H1 (cell line): ENCODE data around the gene SIGLEC12. TPM values are rescaled to one million over a fixed set of nuclear protein-coding genes. Genes with fewer than 3 reads are reported as not detected.

Experiments
- CTCF ChIA-PET: fragments of 300-600 bp; sonication (Branson Sonifier 250); formaldehyde crosslinking; loops from one replicate; lab custom pipeline; 2021; ENCODE audit not compliant: partially characterized antibody; lab: Charles Lee
- POLR2A ChIA-PET: fragments of 300-600 bp; sonication (Branson Sonifier 250); formaldehyde crosslinking; loops from one replicate; lab custom pipeline; 2021; ENCODE audit warnings: inconsistent platforms; ENCODE audit not compliant: partially characterized antibody; lab: Charles Lee
- DNase-seq, 2 experiments: peaks; one replicate each; pipeline versions ENCODE4 v3.0.0 to v3.0.0-alpha.2; 2010 to 2022; ENCODE audit warnings: low spot score in 2 of 2, low read depth in 1 of 2, mixed read lengths in 1 of 2
- FAIRE-seq: peaks from 2 replicates; lab custom pipeline; 2011; peaks lifted over from hg19 to GRCh38; lab: Jason Lieb, UNC
- H2AFZ ChIP-seq: 2 replicates; pipeline ENCODE4 v1.8.1; 2012; ENCODE audit warnings: low read length, inconsistent platforms
- H2AK5ac ChIP-seq: 2 replicates; pipeline ENCODE4 v1.6.1; 2013; ENCODE audit warnings: low read depth, low read length
- H2BK120ac ChIP-seq: replicated peaks from 2 replicates; pipeline ENCODE3; 2013; ENCODE audit warnings: low read depth, low read length, inconsistent platforms
- H2BK12ac ChIP-seq: 2 replicates; pipeline ENCODE4 v1.6.1; 2013; ENCODE audit warnings: low read depth, low read length
- H2BK15ac ChIP-seq: 2 replicates; pipeline ENCODE4 v1.6.1; 2013; ENCODE audit warnings: low read length
- H2BK20ac ChIP-seq: 2 replicates; pipeline ENCODE4 v1.6.1; 2013; ENCODE audit warnings: low read length
- H2BK5ac ChIP-seq: 2 replicates; pipeline ENCODE4 v1.6.1; 2013; ENCODE audit warnings: low read depth, low read length
- H3K14ac ChIP-seq: 2 replicates; pipeline ENCODE4 v1.6.1; 2013; ENCODE audit warnings: inconsistent platforms; ENCODE audit not compliant: insufficient read length
- H3K18ac ChIP-seq: 2 replicates; pipeline ENCODE4 v1.6.1; 2013; ENCODE audit warnings: low read length; ENCODE audit errors: extremely low read depth
- H3K23ac ChIP-seq: 2 replicates; pipeline ENCODE4 v1.6.1; 2013; ENCODE audit warnings: inconsistent platforms; ENCODE audit not compliant: insufficient read length
- H3K23me2 ChIP-seq: 2 replicates; pipeline ENCODE4 v1.6.1; 2013; ENCODE audit warnings: low read depth, low read length
- H3K27ac ChIP-seq: 2 replicates; pipeline ENCODE4 v1.6.1; 2011; ENCODE audit warnings: low read depth, low read length, inconsistent platforms
- H3K27me3 ChIP-seq, 4 experiments: replicated peaks in 1 of 4; 1 replicate in 1 of 4; 2 replicates in 3 of 4; pipeline versions ENCODE4 v1.6.1 to v1.8.1; 2011 to 2013; ENCODE audit warnings: low read length in 3 of 4, mild to moderate bottlenecking in 3 of 4, inconsistent platforms in 2 of 4, mixed read lengths in 2 of 4, moderate library complexity in 1 of 4; ENCODE audit not compliant: control insufficient read depth in 3 of 4, insufficient read depth in 3 of 4; ENCODE audit errors: extremely low read depth in 1 of 4
- H3K36me3 ChIP-seq, 4 experiments: 2 replicates each; pipeline versions ENCODE4 v1.6.1 to v1.8.1; 2011 to 2013; ENCODE audit warnings: mild to moderate bottlenecking in 4 of 4, low read length in 3 of 4, moderate library complexity in 2 of 4, control low read depth in 1 of 4, inconsistent platforms in 1 of 4; ENCODE audit not compliant: insufficient read depth in 4 of 4, control insufficient read depth in 2 of 4
- H3K4ac ChIP-seq: replicated peaks from 2 replicates; pipeline ENCODE3; 2013; ENCODE audit warnings: low read length, low read depth, mixed read lengths, inconsistent platforms; ENCODE audit not compliant: insufficient read length
- H3K4me1 ChIP-seq, 4 experiments: replicated peaks in 1 of 4; 1 replicate in 1 of 4; 2 replicates in 3 of 4; pipeline versions ENCODE4 v1.6.1 to v1.8.1; 2011 to 2013; ENCODE audit warnings: low read length in 3 of 4, inconsistent platforms in 2 of 4, mixed read lengths in 1 of 4; ENCODE audit not compliant: insufficient read depth in 4 of 4, control insufficient read depth in 3 of 4
- H3K4me2 ChIP-seq, 2 experiments: 2 replicates each; pipeline versions ENCODE4 v1.6.1 to v1.8.1; 2011 to 2013; ENCODE audit warnings: low read depth in 2 of 2, low read length in 2 of 2, control low read depth in 1 of 2, inconsistent platforms in 1 of 2, mild to moderate bottlenecking in 1 of 2; ENCODE audit not compliant: insufficient read depth in 1 of 2
- H3K4me3 ChIP-seq, 4 experiments: fragments of 200-600, 300-600 bp in 1 of 4; sonication (generic), shearing (Covaris generic), sonication (Bioruptor Twin) in 1 of 4; 2 replicates each; pipeline versions ENCODE4 v1.5.1 to v1.8.1; 2011 to 2016; ENCODE audit warnings: low read length in 4 of 4, low read depth in 3 of 4, control low read depth in 2 of 4, inconsistent platforms in 2 of 4, mild to moderate bottlenecking in 2 of 4, mixed read lengths in 1 of 4, moderate library complexity in 1 of 4; ENCODE audit not compliant: insufficient read depth in 2 of 4; ENCODE audit errors: extremely low read depth in 1 of 4
- H3K56ac ChIP-seq: replicated peaks from 2 replicates; pipeline ENCODE3; 2013; ENCODE audit warnings: low read depth, mild to moderate bottlenecking, mixed read lengths, low read length, inconsistent platforms; ENCODE audit not compliant: insufficient read length
- H3K79me1 ChIP-seq: 2 replicates; pipeline ENCODE4 v1.6.1; 2013; ENCODE audit warnings: low read depth, low read length, control low read depth
- H3K79me2 ChIP-seq, 2 experiments: 2 replicates each; pipeline versions ENCODE4 v1.6.1 to v1.8.1; 2012 to 2013; ENCODE audit warnings: low read length in 2 of 2, mild to moderate bottlenecking in 2 of 2, inconsistent platforms in 1 of 2; ENCODE audit not compliant: insufficient read depth in 2 of 2, control insufficient read depth in 1 of 2
- H3K9ac ChIP-seq, 4 experiments: replicated peaks in 1 of 4; 1 replicate in 1 of 4; 2 replicates in 3 of 4; pipeline versions ENCODE4 v1.6.1 to v1.8.1; 2011 to 2013; ENCODE audit warnings: low read depth in 3 of 4, low read length in 3 of 4, control low read depth in 2 of 4, mild to moderate bottlenecking in 2 of 4, moderate library complexity in 2 of 4, inconsistent platforms in 1 of 4; ENCODE audit errors: extremely low read depth in 1 of 4
- H3K9me3 ChIP-seq, 2 experiments: 2 replicates each; pipeline versions ENCODE4 v1.6.1 to v1.8.1; 2012 to 2013; ENCODE audit warnings: mild to moderate bottlenecking in 2 of 2, moderate library complexity in 2 of 2, control low read depth in 1 of 2, inconsistent platforms in 1 of 2, low read depth in 1 of 2, low read length in 1 of 2, mixed read lengths in 1 of 2; ENCODE audit not compliant: insufficient read depth in 2 of 2
- H4K20me1 ChIP-seq, 2 experiments: replicated peaks in 1 of 2; 2 replicates each; pipeline versions ENCODE3 to v1.8.1; 2011 to 2013; ENCODE audit warnings: inconsistent platforms in 2 of 2, low read length in 2 of 2, mild to moderate bottlenecking in 1 of 2; ENCODE audit not compliant: insufficient read depth in 2 of 2, control insufficient read depth in 1 of 2
- H4K5ac ChIP-seq: 2 replicates; pipeline ENCODE4 v1.6.1; 2013; ENCODE audit warnings: low read length, low read depth, mixed read lengths, inconsistent platforms; ENCODE audit not compliant: insufficient read length
- H4K8ac ChIP-seq: 2 replicates; pipeline ENCODE4 v1.8.0; 2013; ENCODE audit warnings: mild to moderate bottlenecking, moderate library complexity, low read length, inconsistent platforms; ENCODE audit not compliant: insufficient read depth; ENCODE audit errors: extremely low read depth
- H4K91ac ChIP-seq: replicated peaks from 2 replicates; pipeline ENCODE3; 2013; ENCODE audit warnings: low read length, mixed read lengths, inconsistent platforms; ENCODE audit not compliant: insufficient read length
- BACH1 ChIP-seq: IDR thresholded peaks from 2 replicates; pipeline ENCODE4 v1.6.1; 2012; ENCODE audit warnings: low read length, improper control_type of control experiment
- GTF2F1 ChIP-seq: IDR thresholded peaks from 2 replicates; pipeline ENCODE4 v1.6.1; 2012; ENCODE audit warnings: low read depth, low read length, improper control_type of control experiment, borderline replicate concordance
- RXRA ChIP-seq: IDR thresholded peaks from 2 replicates; pipeline ENCODE4 v1.6.1; 2011; ENCODE audit warnings: low read depth, mild to moderate bottlenecking, low read length, moderate library complexity; ENCODE audit not compliant: insufficient read depth
- TCF12 ChIP-seq: IDR thresholded peaks from 2 replicates; pipeline ENCODE4 v1.6.1; 2011; ENCODE audit warnings: low read depth, mild to moderate bottlenecking, low read length
- WGBS, 2 experiments: shearing (Covaris generic) in 1 of 2; methylation state at CpG; one replicate each; pipeline versions ENCODE4 v1.1.6 to v1.1.7; 2013 to 2015; ENCODE audit warnings: low lambda C conversion rate in 2 of 2, mixed read lengths in 2 of 2, inconsistent platforms in 1 of 2, low coverage in 1 of 2, missing lambda C conversion rate in 1 of 2; ENCODE audit not compliant: insufficient replicate concordance in 2 of 2, insufficient coverage in 1 of 2, insufficient read length in 1 of 2; ENCODE audit errors: extremely low coverage in 1 of 2, missing lambda C conversion rate in 1 of 2; 5-methylcytosine and 5-hydroxymethylcytosine counted together
- polyA plus RNA-seq, 7 experiments: library from polyadenylated mRNA; depleted of rRNA in 3 of 7; stranded (reverse) in 5 of 7; unstranded in 2 of 7; fragments of >200 nt in 5 of 7; fragments of 200-250 nt in 2 of 7; gene quantifications; 1 replicate in 5 of 7; 2 replicates in 1 of 7; 4 replicates in 1 of 7; pipeline versions ENCODE4 v1.2.1 to v1.2.3, GENCODE V29; 2011 to 2013; ENCODE audit warnings: missing spikeins in 2 of 7, mixed read lengths in 2 of 7
- total RNA-seq: library from RNA; stranded (reverse); fragmentation: NEBNext Ultra II Directional; extraction: Animal tissue kit (Norgen Biotek cat#: 25700); gene quantifications from 2 replicates; pipeline ENCODE4 v1.2.1, GENCODE V29; 2021

Gene SIGLEC12
- total and polyA plus RNA-seq, 2 of the 8 experiments (the other 6 are each of a cell fraction or from before 2014, with no cell fraction given) = not detected

DNA sequence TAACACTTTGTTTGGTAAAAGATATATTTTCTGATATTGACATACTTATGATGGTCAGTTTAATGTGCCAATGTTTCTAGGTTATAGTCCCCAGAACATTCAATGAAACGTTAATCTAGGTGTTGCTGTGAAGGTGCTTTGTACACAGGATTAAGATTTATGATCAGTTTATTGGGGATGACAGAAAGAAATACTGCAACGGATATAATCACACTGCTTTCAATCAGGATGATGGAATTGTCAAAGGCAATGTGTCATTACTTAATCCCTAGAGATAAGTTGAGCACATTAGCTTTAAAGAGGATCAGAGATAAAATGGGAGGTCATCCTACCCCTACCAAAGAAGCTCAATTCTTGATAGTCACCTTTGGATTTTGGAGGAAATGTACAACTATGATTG lies 12.4 kb upstream of the SIGLEC12 start:
- POLR2A ChIA-PET = no interaction called here
- Histone ChIP-seq H3K56ac (no peak overlapping the region), H3K27me3 (no peaks in the 10 kb centered on the region)

More for the DNA sequence above, 12.4 kb upstream of the SIGLEC12 start:
- no peak overlapping the region for H3K14ac ChIP-seq
- no peak overlapping the region for H2BK120ac ChIP-seq
- H3K9ac ChIP-seq = no peak overlapping the region
- no peak overlapping the region for H3K27ac ChIP-seq
- no peak for DNase-seq
- no peaks in the 10 kb centered on the region for H4K20me1 ChIP-seq
- H4K8ac ChIP-seq = no peak overlapping the region
- WGBS, 2 experiments = 39% methylated on average over 2 of the region's 2 CpGs; no CpG with 5 or more reads in 1 of the 2 experiments
- H2BK15ac ChIP-seq = no peak overlapping the region
- no peaks in the 10 kb centered on the region for H3K36me3 ChIP-seq
- H2BK12ac ChIP-seq = no peak overlapping the region
- H4K5ac ChIP-seq = no peak overlapping the region
- no peaks in the 10 kb centered on the region for H3K79me1 ChIP-seq
- H2AK5ac ChIP-seq = no peak overlapping the region
- H3K4me3 ChIP-seq = no peak overlapping the region
- H3K23ac ChIP-seq = no peak overlapping the region
- no peak for FAIRE-seq
- no peaks in the 10 kb centered on the region for H3K79me2 ChIP-seq
- H2BK5ac ChIP-seq = no peak overlapping the region
- no peak overlapping the region for H3K18ac ChIP-seq
- TF ChIP-seq RXRA (no peak), GTF2F1 (no peak), TCF12 (no peak), BACH1 (no peak)
- H3K4me1 ChIP-seq = no peaks in the 10 kb centered on the region
- H3K9me3 ChIP-seq = peaks cover 26 to 43% of the 10 kb centered on the region in 2 experiments
- no peak overlapping the region for H3K4ac ChIP-seq
- CTCF ChIA-PET = interaction anchor here (0.6 to 4.2 kb wide), 24 partner anchors 9 to 377 kb away, joined by 3 to 19 read pairs (median 4); partner anchors contain the start of gene CEACAM18
- no peak overlapping the region for H4K91ac ChIP-seq
- no peak overlapping the region for H2AFZ ChIP-seq
- H3K23me2 ChIP-seq = no peaks in the 10 kb centered on the region
- H3K4me2 ChIP-seq = no peak overlapping the region
- no peak overlapping the region for H2BK20ac ChIP-seq
